GM10266 (cell line): ENCODE measurements around the gene OR2H2.

Source experiments
- DNase-seq: peaks from one replicate; pipeline ENCODE4 v3.0.0; 2012; ENCODE audit errors: extremely low spot score
- CTCF ChIP-seq: IDR thresholded peaks from 2 replicates; pipeline ENCODE4 v1.5.1; 2012; ENCODE audit warnings: mild to moderate bottlenecking, low read depth; ENCODE audit not compliant: control insufficient read depth, insufficient read depth; ENCODE audit errors: missing control alignments

OR2H2 gene

GRCh38 chr6:29637247-29637646 lies 52.3 kb downstream of the OR2H2 start:
- TF ChIP-seq CTCF, result no peak
- no peak for DNase-seq
